ENCODE data around the gene ST7.
"Not testable (repeated sequence)": the region's sequence is repeated elsewhere in the genome, so short reads cannot be mapped to it uniquely, and the experiment has no call there.

The ST7 gene

DNA sequence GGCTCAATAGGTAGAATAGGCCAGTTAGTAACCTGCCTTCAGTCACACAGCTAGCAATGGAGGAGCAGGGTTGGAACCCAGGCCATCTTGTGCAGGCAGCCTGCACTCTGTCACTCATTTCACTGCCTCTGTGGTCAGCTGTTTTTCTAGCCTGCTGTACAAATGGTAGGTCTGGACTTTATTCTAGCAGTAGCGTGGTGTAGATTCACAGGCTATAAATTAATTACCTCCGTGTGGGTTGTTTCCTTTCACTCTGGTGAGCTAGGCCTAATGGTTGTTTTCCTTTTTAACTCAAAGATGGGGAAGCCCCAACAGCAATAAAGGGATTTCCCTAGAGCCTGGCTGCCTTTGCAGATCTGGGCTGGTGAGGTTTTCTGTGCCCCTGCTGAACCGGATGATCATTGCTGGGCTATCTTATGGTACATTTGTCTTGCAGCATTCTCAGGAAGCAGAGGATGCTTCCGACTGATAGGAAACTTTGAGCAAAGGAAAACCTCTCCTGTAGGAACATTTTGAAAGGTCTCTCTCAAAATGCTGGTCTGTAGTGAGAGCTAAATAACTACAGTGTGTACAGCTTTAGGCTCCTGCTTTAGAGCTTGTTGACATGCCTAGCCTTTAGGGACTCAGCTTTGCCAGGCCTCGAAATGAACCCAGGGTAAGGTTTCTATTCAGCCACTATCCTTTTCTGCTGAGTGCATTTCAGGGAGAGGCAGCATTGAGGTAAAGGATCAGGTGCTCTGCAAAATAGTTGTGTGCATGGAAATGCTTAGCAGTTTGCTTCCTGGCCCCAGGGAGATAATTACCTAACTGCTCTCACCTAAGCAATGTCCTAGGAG lies 157.4 kb downstream of the ST7 start:
- peak; percentile 46 to 55 for DNase-seq

DNA sequence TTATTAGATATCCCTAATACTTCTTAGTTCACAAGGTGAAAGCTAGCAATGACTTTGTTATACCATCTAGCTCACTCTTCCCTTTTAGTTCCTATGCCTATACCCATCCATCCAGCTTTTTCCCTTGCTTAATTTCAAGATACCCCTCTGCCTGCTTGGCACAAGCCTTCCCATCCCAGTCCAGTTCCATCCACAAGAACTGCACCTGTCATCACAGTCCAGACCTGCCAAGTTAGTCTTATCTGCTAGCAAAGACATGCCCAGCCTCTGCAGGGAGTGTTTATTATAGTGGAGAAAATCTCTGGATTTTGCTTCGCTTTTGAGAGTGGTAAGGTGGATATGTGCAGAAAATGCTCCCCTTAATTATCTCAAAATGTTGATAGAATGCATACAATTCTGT lies 158.2 kb downstream of the ST7 start:
- no peak for DNase-seq

DNA sequence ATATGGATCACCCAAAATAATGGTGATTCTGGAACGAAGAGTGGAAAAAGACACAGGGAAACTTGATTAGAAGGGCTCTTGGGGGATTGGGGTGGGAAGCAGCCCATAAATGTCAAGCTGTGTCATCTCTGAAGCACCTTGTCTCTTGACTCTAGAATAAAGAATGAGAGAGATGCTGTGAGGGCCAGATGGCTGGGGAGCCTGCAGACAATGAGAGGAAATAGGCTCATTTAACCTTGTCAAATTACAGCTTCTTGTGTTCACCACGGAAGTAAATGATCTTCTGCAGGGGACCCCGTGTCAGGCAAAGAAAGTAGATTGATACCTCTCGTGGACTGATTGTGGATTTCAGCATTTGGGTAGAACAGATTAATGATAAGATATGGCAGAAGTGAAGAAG lies 159.3 kb downstream of the ST7 start:
- DNase-seq: no peak

DNA sequence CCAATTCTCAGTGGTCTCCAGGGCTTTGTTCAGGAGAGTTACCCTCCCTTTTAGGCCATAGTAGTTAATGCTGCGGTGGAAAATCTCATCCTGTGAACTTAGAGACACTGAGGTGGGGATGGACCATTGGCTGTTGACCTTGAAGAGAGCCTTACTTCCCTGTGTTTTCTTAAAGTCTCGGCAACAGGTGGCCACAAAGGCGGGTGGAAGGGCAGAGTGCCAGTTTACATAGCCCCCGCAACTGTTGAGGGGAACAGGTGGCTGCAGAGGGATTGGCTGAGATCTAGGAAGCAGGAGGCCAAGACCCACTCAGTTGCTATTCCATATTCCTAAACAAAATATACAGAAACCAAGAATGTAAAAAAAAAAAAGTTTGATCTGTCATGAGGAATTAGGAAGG lies 160.6 kb downstream of the ST7 start:
- no peak for DNase-seq

DNA sequence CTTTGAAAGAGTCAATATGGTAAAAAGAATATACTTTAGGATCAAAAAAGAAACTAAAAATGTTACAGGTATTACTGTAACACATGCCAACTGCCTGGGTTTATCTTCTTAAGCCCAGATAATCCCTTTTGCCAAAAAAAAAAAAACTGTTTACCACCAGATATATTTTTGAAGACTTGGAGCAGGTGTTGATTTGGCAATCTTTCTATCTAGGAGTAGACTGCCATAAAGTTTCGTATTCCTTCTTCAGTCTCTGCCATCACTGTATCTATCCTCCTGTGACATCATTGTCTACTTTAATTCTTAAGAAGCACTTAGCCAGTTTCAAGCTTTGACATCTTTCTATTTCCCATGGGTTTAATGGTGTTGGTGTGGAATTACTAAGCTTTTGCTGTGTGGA lies 161.0 kb downstream of the ST7 start:
- no peak for DNase-seq

DNA sequence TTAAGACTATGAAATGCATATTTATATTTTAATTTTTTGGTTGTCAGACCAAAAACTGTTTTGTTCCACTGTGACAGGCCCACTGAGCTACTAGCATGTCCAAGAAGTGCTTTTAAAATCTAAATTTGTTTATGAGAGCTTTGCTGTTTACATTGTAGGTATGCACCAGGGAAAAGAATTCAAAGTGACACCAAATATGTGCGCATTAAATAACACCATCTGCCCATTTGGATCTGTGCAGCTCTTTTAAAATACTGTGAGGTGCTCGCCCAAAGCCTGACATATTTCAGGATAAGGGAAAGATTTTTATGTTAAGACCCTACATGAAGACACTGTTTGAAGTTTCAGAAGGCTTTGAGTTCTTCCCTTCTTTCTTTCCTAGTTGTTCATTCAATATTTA lies 162.9 kb downstream of the ST7 start:
- no peak for DNase-seq

DNA sequence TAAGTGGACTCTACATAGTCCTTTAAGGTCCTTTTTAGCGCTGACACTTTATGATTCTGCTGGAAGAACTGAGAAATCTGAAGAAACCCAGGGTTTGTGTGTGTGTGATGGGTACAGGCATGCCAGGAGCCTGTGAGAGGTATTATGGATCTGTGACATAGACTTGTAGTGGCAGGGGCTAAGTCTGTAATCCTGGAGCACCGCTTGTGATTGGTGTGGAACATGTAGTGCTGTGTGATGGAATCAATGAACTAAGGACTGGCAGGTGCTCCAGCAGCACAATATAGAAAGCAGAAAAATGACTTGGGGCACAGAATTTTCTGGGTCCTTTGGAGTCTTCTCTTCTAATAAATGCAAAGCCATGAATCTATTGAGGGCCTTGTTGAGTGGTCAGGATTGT lies 163.9 kb downstream of the ST7 start:
- DNase-seq: no peak

DNA sequence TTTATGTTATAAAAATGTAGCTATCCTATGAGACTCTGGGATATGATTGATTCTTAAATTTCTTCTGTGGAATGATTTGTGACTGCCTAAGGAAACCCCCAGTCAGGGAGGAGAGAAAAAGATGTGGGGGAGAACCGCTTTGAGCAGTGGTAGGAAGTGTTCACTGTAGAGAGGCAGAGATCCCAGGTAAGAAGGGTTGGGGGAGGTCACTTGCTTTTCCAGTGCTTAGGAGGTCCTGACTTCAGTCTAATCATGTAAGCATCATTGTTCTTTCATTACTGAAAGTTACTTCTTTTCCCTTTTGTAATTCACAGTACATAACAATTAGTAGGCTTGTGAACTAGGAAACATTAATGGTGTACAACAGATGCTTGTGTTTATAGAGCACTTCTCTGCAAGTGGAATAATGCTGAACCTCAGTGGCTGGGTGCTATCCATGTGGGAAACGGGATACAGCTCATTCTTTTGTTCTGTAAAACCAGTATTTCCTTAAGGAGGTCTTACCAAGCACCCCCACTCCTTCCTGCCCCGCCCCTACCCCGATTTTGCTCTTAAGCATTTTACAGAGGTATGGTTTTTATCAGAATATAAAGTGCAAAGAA lies 165.4 kb downstream of the ST7 start:
- no peak for DNase-seq

DNA sequence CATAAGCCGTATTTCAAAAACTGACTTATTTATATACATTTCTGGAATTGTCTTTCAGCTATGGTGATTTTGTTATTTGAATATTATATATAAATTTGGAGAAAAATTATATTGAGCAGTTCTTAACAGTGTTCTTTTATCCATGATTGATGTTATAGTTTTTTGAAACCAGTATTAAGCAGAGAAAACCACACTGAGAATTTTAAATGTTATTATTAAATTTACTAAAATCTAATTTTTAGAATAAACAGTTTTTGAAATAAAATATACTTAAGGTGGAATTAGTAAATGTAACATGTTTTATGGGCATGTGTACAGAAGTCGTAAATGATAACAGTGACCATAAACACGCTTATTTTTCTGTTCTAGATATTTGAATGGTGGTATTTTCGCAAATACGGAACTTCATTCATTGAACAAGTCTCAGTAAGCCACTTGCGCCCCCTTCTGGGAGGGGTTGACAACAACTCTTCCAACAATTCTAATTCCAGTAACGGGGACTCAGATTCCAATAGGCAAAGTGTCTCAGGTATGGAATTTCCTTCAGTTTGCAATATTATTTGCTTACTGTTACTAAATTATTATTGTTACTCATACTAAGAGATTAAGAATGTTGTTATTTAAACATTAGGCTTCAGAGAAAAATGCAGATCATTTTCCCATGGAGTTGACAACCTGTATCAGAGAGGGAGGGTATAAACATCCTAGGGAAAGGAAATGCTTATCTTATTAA lies 166.1 kb downstream of the ST7 start:
- peak; percentile 83 to 88 for DNase-seq

DNA sequence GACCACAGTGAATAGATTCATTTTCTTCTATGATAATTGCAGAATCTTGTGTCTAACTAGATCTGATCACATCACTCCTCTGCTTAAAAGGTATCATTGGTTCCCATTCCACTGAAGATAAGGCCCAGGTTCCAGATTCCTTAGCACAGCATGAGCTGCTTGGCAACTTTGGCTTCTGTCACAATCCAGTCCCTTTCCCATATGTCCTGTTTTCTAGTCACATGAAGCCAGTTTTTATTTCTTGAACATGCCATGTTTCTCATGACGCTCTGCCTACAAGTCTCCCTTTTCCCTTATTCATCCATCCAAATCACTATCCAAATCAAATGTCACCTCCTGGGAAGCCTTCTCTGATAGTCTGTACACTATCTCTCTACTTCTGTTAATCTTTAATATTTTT lies 167.0 kb downstream of the ST7 start:
- DNase-seq: not testable (repeated sequence)

DNA sequence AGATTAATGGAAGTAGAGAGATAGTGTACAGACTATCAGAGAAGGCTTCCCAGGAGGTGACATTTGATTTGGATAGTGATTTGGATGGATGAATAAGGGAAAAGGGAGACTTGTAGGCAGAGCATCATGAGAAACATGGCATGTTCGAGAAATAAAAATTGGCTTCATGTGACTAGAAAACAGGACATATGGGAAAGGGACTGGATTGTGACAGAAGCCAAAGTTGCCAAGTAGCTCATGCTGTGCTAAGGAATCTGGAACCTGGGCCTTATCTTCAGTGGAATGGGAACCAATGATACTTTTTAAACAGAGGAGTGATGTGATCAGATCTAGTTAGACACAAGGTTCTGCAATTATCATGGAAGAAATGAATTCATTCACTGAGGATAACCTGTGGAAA lies 168.7 kb downstream of the ST7 start:
- DNase-seq: not testable (repeated sequence)

DNA sequence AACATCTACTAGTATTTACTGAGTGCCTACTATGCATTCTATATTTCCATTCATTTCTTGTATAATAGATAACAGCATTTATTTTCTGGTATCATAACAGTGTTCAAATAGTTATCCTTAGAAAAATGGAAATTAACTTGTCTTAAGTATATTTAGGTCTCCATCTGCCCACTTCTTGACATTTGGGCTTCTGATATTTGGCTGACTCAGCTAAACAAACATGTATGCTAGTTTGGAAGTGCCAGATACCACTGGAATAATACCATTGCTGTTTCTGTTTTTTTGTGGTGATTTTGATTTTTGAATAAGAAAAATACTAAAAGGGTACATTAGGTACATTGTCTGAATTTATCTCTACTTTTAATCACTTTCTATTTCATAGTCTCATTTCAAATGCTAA lies 169.2 kb downstream of the ST7 start:
- no peak for DNase-seq

DNA sequence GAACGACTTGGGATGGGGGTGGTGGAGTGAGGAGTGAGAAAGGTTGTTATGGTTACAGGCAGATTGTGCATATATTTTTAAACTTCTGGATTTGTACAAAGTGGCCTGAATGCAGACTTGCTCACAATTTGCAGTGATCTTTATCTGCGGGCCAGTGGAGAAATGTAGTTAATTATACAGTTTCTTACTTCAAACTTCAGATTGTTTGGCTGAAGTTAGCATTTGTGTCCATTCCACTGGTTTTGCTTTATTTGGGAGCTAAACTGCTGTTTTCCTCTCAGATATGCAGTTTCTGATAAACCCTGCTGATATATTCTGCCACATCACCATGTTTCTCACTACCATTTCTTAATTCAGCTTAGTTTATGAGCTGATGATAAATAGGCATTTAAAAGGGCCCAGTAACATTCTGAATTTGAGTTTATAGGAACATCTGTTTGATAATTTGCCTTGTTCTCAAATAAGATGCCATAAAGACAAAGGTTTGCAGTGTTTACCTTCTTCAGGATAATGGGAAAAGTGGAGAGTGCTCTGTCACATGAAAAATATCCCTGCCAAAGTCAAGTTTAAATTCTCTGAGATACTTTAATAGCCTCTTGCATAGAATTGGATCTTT lies 170.1 kb downstream of the ST7 start:
- no peak for DNase-seq

DNA sequence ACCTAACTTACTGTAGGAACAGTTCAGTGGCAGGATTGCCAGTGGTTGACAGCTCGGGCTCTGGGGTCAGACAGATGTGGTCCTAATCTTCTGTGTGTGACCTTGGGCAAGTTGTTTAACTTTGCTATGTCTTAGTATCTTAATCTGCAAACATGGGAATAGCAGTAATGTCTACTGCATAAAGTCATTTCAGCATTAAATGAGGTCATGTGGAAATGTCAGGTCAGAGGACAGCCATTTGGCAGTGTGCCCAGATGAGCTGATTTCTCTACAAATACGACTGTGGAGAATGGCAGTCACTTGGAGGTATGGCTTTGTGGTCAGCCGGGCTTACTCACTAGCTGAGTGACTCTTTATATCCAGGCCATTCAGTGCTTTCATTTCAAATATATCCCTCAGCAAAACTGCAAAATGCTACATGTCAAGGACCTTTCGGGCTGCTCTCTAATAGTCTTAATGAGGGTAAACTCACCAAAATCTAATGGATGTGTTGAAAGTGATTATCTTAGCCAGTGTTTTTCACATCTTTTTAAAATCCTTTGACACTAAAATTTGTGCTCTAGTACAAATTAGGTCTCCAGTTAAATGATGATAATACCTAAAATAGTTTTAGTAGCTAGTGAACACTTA lies 171.4 kb downstream of the ST7 start:
- DNase-seq: peak; percentile 82 to 85

DNA sequence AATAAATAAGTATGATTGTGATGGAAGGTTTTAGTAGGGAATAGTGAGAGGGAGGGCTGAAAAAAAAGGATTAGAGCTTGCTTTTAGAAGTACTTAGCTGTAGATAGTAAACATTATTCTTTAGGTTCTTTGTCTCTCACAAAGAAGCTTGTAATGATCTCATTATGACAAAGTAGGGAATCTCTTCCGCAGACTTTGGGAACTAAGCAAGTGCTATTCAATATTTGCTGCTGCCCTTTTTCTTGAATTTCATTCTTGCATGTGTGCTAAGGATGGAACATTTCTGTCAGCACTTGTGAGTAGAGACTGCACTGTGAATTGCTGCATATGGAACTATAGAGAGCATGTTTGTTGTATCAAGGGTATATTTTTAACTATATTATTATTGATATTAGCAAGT lies 173.4 kb downstream of the ST7 start:
- no peak for DNase-seq

DNA sequence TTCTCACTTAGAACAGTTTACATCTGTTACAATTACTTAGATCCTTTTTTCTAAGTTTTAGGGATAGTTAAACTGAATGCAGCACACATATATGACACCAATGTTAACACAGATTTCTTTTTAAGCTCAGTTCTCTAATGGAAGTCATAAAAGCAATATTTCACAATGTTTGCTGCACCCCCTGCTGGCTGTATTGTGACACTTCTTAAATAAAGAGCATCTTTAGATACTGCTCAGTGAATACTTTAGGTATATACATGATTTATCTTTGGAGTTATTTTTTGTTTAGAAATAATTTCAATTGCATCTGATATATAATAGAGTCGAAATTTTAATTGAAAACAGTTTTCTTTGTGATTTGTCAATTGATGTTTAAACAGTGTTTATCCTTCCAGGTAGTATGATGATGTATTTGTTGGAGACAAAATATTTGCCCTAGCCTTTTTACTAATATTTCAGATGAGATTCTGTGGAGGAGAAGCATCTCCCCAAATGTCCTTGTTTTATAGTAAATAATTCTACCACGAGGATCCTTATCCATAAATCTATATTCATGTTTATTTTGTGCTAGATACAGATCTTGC lies 174.4 kb downstream of the ST7 start:
- DNase-seq: peak; percentile 45 to 48

DNA sequence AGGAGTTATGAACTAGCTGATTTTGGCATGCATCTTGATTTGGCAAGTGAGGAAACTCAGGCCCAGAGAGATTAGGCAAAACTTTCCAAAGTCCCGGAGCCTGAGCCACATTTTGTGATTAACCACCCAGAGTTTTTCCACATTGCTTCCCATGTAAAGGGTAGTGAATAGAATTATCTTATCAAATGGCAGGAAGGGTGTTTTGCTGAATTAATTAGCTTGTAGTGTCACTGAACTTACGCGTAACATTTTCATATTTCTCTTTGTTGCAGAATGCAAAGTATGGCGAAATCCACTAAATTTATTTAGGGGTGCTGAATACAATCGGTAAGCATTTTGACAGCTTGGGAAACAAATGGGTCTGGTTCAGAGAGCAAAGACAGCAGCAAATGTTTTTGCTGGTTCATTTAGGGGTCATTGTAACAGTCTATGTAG lies 176.2 kb downstream of the ST7 start:
- DNase-seq: no peak

DNA sequence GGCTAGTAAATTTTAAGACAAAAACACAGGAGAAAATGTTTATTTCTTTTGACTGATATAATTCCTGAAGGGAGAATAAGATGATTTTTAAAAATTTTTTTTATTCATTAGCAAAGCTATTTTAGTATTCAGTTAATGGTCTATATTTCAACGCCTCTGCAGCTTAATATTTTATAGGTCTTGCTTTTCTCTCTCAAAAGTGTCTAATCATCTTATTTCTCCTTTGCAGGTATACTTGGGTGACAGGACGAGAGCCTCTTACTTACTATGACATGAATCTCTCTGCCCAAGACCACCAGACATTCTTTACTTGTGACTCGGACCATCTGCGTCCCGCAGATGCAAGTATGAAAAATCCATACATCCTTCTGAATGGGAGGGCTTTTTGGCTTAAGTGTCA lies 177.0 kb downstream of the ST7 start:
- no peak for DNase-seq

DNA sequence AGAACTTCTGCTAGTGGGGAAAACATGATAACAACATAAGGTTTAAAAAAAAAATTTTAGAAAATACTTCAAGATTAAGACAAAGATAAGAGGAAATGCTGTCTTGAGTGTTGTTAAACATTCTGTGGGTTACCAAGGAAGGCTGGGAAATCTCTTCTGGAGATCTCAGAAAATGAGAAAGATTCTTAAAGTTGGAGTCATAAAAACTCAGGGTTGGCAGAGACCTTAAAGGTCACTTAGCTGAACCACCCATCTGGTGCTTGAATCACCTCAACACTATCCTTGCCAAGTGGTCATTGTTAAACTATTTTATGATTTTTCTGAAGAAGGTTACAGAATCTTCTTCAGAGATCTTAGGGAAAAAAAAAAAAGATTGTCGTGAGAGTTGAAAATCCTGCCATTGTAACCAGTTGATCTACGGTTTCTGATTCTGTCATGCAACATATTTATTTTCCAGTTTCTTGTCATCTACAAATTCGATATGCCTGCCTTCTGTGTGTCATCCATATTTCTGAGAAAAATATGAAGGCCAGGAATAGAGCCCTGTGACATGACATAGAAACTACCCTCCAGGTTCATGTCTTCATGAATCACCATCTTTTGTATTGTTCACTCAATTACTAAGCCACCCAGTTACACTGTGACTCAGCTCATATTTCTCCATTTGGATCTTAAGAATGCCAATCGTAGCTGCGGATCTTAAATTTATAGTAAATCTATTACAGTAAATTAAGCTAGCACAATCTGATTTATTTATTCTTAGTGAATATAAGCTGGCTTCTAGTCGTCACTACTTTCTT lies 179.2 kb downstream of the ST7 start:
- no peak for DNase-seq

DNA sequence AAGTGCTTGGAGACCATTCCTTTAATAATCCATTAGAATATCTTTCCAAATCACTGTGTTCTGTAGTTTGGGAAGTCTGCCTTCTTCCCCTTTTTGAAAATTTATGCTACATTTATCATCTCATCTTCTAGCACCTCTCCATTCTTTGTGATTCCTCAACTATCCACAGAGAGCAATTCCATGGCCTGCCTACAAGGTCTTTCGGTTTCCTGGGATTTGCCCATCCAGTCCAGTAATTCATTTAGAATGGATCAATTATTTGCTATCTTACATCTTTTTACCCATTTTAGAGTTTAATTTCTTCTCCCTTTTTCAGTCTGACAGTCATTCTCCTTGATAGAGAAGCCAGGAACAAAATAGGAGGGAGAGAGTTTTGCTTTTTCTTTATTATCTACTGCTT lies 179.8 kb downstream of the ST7 start:
- DNase-seq: no peak

DNA sequence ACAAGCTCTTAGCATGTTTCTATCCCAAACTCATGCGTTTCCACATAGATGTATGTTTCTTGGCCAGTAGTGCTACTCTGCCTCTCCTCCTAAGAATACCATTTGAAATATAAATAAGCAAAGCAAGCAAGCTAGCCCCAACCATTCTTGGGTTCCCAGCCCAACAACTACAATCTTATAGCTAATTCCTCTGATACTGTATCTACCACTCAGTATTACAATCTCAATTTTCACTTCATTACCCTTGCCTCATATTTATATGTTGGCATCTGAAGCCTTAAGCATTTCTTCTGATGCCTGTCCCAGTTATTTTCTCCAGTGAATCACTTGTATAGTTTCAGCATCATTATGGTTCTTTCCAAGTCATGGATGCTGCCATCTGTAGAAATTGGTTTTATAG lies 181.1 kb downstream of the ST7 start:
- DNase-seq: no peak
